Ovary (tissue), 9 donors: ENCODE measurements around the gene GPX3. TPM values are rescaled to one million over a fixed set of nuclear protein-coding genes. Genes with fewer than 3 reads are reported as not detected.

Source experiments
- DNase-seq, 5 donors: peaks; one replicate each; pipeline ENCODE4 v3.0.0-alpha.2; 2019 to 2020
- H3K27ac ChIP-seq, 2 donors: fragments of 200-600 bp; one replicate each; pipeline versions ENCODE4 v1.5.1 to v1.8.0; 2019 to 2022
- H3K27me3 ChIP-seq: fragments of 200-600 bp; one replicate; pipeline ENCODE4 v1.8.0; 2022
- H3K36me3 ChIP-seq: fragments of 200-600 bp; sonication (generic); one replicate; pipeline ENCODE4 v1.5.1; 2019
- H3K4me1 ChIP-seq: one replicate; pipeline ENCODE4 v1.8.1; 2013; ENCODE audit warnings: mild to moderate bottlenecking, moderate library complexity; ENCODE audit not compliant: insufficient read depth
- H3K4me3 ChIP-seq: fragments of 200-600 bp; sonication (generic); one replicate; pipeline ENCODE4 v1.5.1; 2017
- H3K9me3 ChIP-seq, 2 donors: fragments of 200-600 bp in 1 of 2; sonication (generic) in 1 of 2; one replicate each; pipeline versions ENCODE4 v1.5.1 to v1.8.1; 2013 to 2019; ENCODE audit warnings: mild to moderate bottlenecking in 1 of 2, moderate library complexity in 1 of 2
- EP300 ChIP-seq: sonication (generic); formaldehyde crosslinking; IDR thresholded peaks from one replicate; pipeline ENCODE4 v1.6.1; 2017; ENCODE audit warnings: antibody characterized with exemption
- POLR2A ChIP-seq: fragments of 450-650 bp; IDR thresholded peaks from one replicate; pipeline ENCODE4 v1.6.1; 2017; ENCODE audit warnings: antibody characterized with exemption, mild to moderate bottlenecking, moderate library complexity
- WGBS, 3 donors: extraction: QIAGEN DNeasy Blood & Tissue Kit in 1 of 3; methylation state at CpG; one replicate each; pipeline versions ENCODE4 v1.1.5 to v1.1.7; 2013 to 2017; 5-methylcytosine and 5-hydroxymethylcytosine counted together
- intact Hi-C, 4 donors: fragments of 100-400 bp; cut with DNase I; formaldehyde crosslinking; loops; one replicate each; pipeline versions ENCODE4 v1.11.0 to v1.15.1; 2022 to 2023
- polyA plus RNA-seq, 2 donors: library from polyadenylated mRNA; stranded (reverse); fragments of 200-250 nt in 1 of 2; fragments of 350-450 nt in 1 of 2; fragmentation: Illumina TruSeq in 1 of 2; extraction: RNeasy Lipid Tissue Mini Kit (QIAGEN cat#74804) in 1 of 2; gene quantifications; one replicate each; pipeline ENCODE4 v1.2.3, GENCODE V29; 2013 to 2014
- total RNA-seq, 7 donors: library from RNA; depleted of rRNA in 2 of 7; stranded (reverse); fragments of >200 nt in 2 of 7; fragmentation: NEBNext Ultra II Directional in 3 of 7; extraction: Animal tissue kit (Norgen Biotek cat#: 25700) in 3 of 7; gene quantifications; one replicate each; pipeline versions ENCODE4 v1.1.0 to v1.2.4, GENCODE V29; 2016 to 2023
- TF ChIP-seq, protein P1 (sequence below), 3 donors: fragments of 450-650 bp in 2 of 3; fragments of 200-600 bp in 1 of 3; IDR thresholded peaks; one replicate each; pipeline versions ENCODE4 v1.5.1 to v1.8.0; 2016 to 2022; ENCODE audit warnings: antibody characterized with exemption in 3 of 3, mild to moderate bottlenecking in 1 of 3
- donor health status: DM: no; HTN: no; CAD: no; lungs with moderate emphysema.
- donor health status: DM: no; HTN: no; CAD: no.
- donor health status: Bipolar disorder and iron deficiency.
- donor health status: DM: yes; HTN: yes; CAD: no.
- donor health status: DM: no; HTN: no; CAD: no.
- donor health status: DM: yes; HTN: yes; CAD: no.

Gene GPX3
- total and polyA plus RNA-seq, 9 donors: 110 to 827 (median 292) TPM

DNA sequence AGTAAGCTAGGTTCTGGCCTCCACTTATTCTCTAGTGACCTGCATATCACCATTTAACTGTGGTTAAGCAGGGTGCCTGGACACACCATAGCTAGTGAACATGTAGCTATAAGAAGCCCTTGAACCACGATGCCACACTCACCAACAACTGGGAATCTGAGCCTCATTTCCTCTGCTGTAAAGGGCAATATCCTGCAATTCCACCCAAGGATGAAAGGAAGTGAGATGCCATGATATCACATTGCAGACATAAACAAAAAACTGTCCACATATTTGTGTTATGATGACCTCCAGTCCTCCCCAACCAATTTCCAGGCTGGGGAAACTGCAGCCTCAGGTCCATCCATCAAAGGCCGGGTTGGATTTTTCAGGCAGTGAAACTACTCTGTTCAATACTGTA, 50.1 kb downstream of the GPX3 start:
- DNase-seq: no peak
- H3K9me3 ChIP-seq: no peaks in the 10 kb centered on the region
- H3K4me1 ChIP-seq: peaks cover 20% of the 10 kb centered on the region
- intact Hi-C loops: loop anchor here in 1 of 4 donors (5.0 kb wide), 1 partner anchor 37 kb away; no protein-coding TSS in a partner anchor
- 69 to 76% (median 73%) methylated on average over 2 of the region's 2 CpGs for WGBS, 3 donors
- H3K4me3 ChIP-seq: no peak overlapping the region
- no peaks in the 10 kb centered on the region for H3K36me3 ChIP-seq
- TF ChIP-seq POLR2A: no peak
- no peak for TF ChIP-seq EP300
- TF ChIP-seq, protein P1, sequence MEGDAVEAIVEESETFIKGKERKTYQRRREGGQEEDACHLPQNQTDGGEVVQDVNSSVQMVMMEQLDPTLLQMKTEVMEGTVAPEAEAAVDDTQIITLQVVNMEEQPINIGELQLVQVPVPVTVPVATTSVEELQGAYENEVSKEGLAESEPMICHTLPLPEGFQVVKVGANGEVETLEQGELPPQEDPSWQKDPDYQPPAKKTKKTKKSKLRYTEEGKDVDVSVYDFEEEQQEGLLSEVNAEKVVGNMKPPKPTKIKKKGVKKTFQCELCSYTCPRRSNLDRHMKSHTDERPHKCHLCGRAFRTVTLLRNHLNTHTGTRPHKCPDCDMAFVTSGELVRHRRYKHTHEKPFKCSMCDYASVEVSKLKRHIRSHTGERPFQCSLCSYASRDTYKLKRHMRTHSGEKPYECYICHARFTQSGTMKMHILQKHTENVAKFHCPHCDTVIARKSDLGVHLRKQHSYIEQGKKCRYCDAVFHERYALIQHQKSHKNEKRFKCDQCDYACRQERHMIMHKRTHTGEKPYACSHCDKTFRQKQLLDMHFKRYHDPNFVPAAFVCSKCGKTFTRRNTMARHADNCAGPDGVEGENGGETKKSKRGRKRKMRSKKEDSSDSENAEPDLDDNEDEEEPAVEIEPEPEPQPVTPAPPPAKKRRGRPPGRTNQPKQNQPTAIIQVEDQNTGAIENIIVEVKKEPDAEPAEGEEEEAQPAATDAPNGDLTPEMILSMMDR (IDR thresholded peaks at IDR 0.05): no peak
- no peak overlapping the region for H3K27ac ChIP-seq
- no peaks in the 10 kb centered on the region for H3K27me3 ChIP-seq

DNA sequence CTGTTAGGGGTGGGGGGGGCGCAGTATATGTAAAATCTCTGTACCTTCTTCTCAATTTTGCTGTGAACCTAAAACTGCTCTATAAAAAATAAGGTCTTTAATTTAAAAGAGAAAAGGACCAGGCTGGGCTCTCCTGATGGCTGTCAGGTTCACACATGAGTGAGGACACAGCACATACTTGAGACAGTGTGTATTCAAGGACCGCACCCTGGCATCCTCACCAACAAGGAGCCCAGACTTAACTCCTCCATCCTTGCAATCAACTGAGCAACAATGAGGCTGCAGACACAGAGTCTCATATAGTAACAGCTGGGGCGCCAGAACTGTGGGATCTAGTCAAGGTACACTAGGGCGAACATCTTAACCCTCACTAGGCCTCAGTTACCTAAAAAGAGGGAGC, 50.6 kb downstream of the GPX3 start:
- Histone ChIP-seq H3K27ac (no peak overlapping the region), H3K9me3 (no peaks in the 10 kb centered on the region), H3K27me3 (no peaks in the 10 kb centered on the region), H3K4me3 (no peak overlapping the region), H3K4me1 (peaks cover 20% of the 10 kb centered on the region), H3K36me3 (no peaks in the 10 kb centered on the region)
- TF ChIP-seq POLR2A (no peak), EP300 (no peak)
- TF ChIP-seq, protein P1 (IDR thresholded peaks at IDR 0.05): no peak
- WGBS, 3 donors: 95 to 98% (median 96%) methylated on average over 4 of the region's 4 CpGs
- no peak for DNase-seq
- intact Hi-C loops: loop anchor here in 1 of 4 donors (5.0 kb wide), 1 partner anchor 36 kb away; no protein-coding TSS in a partner anchor

DNA sequence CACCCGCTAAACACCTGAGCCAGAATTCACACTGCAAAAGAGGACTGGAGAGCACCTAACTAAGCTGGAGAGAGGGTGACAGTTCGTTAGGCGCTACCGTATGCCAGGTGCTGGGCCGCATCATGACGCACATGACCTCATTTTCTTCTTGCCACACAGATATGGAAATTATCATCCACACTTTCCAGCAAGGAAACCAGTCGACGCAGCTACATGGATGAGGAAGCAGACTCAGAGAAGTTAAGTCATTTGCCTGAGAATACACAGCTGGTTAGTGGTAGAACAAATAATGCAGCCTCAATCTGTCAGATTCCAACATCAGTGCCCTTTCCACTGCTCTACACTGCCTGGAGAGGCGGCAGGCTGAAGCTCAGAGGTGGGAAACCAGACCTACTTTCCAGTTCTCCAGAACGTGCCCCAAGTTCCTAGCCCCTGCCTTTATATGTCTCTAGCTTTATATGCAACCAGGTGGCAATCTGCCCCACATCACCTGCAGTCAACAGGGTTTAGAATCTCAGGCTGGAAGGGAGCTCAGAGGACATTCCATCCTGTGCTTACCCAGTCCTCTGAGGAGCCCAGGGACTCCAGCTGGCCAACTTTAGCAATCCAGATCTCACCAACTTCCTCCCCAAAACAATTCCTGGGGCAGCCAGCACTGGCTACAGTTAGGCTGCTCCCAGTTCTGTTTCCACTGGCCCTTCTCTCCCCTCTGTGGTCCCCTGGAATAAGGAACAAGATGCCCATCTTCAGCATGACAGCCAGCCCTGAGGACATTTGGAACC, 51.6 kb downstream of the GPX3 start:
- H3K4me1 ChIP-seq: peaks cover 20% of the 10 kb centered on the region
- intact Hi-C loops: loop anchor here in 1 of 4 donors (5.0 kb wide), 1 partner anchor 35 kb away; no protein-coding TSS in a partner anchor
- TF ChIP-seq, protein P1 (IDR thresholded peaks at IDR 0.05): no peak
- TF ChIP-seq EP300 (no peak), POLR2A (no peak)
- no peak overlapping the region for H3K4me3 ChIP-seq
- DNase-seq: no peak
- H3K36me3 ChIP-seq: no peaks in the 10 kb centered on the region
- no peak overlapping the region for H3K27ac ChIP-seq
- H3K27me3 ChIP-seq: no peaks in the 10 kb centered on the region
- no peaks in the 10 kb centered on the region for H3K9me3 ChIP-seq
- WGBS, 3 donors: 94 to 96% (median 95%) methylated on average over 10 of the region's 10 CpGs

DNA sequence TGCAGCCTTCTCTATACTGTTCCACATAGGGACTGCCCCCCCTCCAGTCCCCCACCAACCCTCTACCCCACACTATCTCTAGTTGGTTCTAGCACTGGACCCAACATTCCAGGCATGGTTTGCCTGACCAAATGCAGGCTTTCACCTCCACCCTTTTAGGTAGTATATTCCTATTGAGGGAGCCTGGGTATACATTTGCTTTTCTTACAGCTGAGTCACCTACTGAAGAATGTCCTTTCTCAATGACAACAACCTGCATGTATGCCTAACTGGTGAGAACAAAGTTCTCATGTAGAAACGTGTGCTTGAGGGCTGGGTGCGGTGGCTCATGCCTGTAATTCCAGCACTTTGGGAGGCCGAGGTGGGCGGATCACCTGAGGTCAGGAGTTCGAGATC, 52.2 kb downstream of the GPX3 start:
- intact Hi-C loops: loop anchor here in 1 of 4 donors (5.0 kb wide), 1 partner anchor 35 kb away; no protein-coding TSS in a partner anchor
- H3K4me1 ChIP-seq: peaks cover 17% of the 10 kb centered on the region
- H3K27ac ChIP-seq: no peak overlapping the region

More for the DNA sequence above, 52.2 kb downstream of the GPX3 start:
- no peak overlapping the region for H3K4me3 ChIP-seq
- no peak for DNase-seq
- H3K9me3 ChIP-seq: no peaks in the 10 kb centered on the region
- WGBS, 3 donors: 85 to 92% (median 85%) methylated on average over 5 of the region's 5 CpGs
- H3K36me3 ChIP-seq: no peaks in the 10 kb centered on the region
- no peaks in the 10 kb centered on the region for H3K27me3 ChIP-seq
- no peak for TF ChIP-seq POLR2A
- TF ChIP-seq, protein P1 (IDR thresholded peaks at IDR 0.05): no peak
- TF ChIP-seq EP300: no peak
